Neuronal stem cell (in vitro differentiated cells): ENCODE results near the gene TFE3. TPM values are rescaled to one million over a fixed set of nuclear protein-coding genes. Genes with fewer than 3 reads are reported as not detected.
"Not testable (repeated sequence)": the region's sequence is repeated elsewhere in the genome, so short reads cannot be mapped to it uniquely, and the experiment has no call there.

Experiments
- DNase-seq: peaks from one replicate; pipeline ENCODE4 v3.0.0-alpha.2; 2013; ENCODE audit warnings: low spot score
- H2AFZ ChIP-seq: one replicate; pipeline ENCODE4 v1.6.1; 2013; ENCODE audit warnings: mild to moderate bottlenecking, low read length, inconsistent platforms
- H2AK5ac ChIP-seq: 2 replicates; pipeline ENCODE4 v1.6.1; 2013; ENCODE audit warnings: low read depth, mild to moderate bottlenecking, inconsistent platforms, low read length, moderate library complexity, mixed read lengths
- H2BK120ac ChIP-seq: 2 replicates; pipeline ENCODE4 v1.6.1; 2013; ENCODE audit warnings: low read depth, mild to moderate bottlenecking, inconsistent platforms, low read length, moderate library complexity, mixed read lengths
- H2BK12ac ChIP-seq: one replicate; pipeline ENCODE4 v1.6.1; 2013; ENCODE audit warnings: low read length, inconsistent platforms
- H2BK15ac ChIP-seq: 2 replicates; pipeline ENCODE4 v1.6.1; 2013; ENCODE audit warnings: mild to moderate bottlenecking, low read length, inconsistent platforms, mixed read lengths
- H2BK5ac ChIP-seq: one replicate; pipeline ENCODE4 v1.6.1; 2013; ENCODE audit warnings: inconsistent platforms, mild to moderate bottlenecking, low read length, moderate library complexity
- H3K14ac ChIP-seq: one replicate; pipeline ENCODE4 v1.6.1; 2013; ENCODE audit warnings: low read length, inconsistent platforms
- H3K18ac ChIP-seq: 2 replicates; pipeline ENCODE4 v1.6.1; 2013; ENCODE audit warnings: low read length, inconsistent platforms
- H3K23ac ChIP-seq: 2 replicates; pipeline ENCODE4 v1.6.1; 2013; ENCODE audit warnings: low read depth, mild to moderate bottlenecking, mixed read lengths, low read length, inconsistent platforms; ENCODE audit not compliant: poor library complexity
- H3K27ac ChIP-seq: replicated peaks from 3 replicates; pipeline ENCODE4 v1.5.1; 2013; ENCODE audit warnings: low read length, inconsistent platforms
- H3K27me3 ChIP-seq, 3 experiments: 2 replicates each; pipeline ENCODE4 v1.6.1; 2013; ENCODE audit warnings: low read length in 3 of 3, mild to moderate bottlenecking in 2 of 3, inconsistent platforms in 1 of 3, low read depth in 1 of 3, mixed read lengths in 1 of 3, moderate library complexity in 1 of 3; ENCODE audit not compliant: control insufficient read depth in 3 of 3, insufficient read depth in 3 of 3
- H3K36me3 ChIP-seq, 2 donors: replicated peaks in 1 of 2; 2 replicates each; pipeline ENCODE4 v1.6.1; 2013; ENCODE audit warnings: low read length in 2 of 2; ENCODE audit not compliant: control insufficient read depth in 2 of 2, insufficient read depth in 2 of 2
- H3K4ac ChIP-seq: 2 replicates; pipeline ENCODE4 v1.6.1; 2013; ENCODE audit warnings: inconsistent platforms, mild to moderate bottlenecking, low read length, moderate library complexity
- H3K4me1 ChIP-seq, 2 donors: 1 replicate in 1 of 2; 2 replicates in 1 of 2; pipeline ENCODE4 v1.6.1; 2013; ENCODE audit warnings: low read length in 2 of 2, low read depth in 1 of 2; ENCODE audit not compliant: control insufficient read depth in 2 of 2, insufficient read depth in 1 of 2
- H3K4me2 ChIP-seq: one replicate; pipeline ENCODE4 v1.6.1; 2013; ENCODE audit warnings: mild to moderate bottlenecking, low read length, inconsistent platforms; ENCODE audit not compliant: insufficient read depth, poor library complexity, severe bottlenecking
- H3K4me3 ChIP-seq, 2 donors: 2 replicates each; pipeline ENCODE4 v1.5.1; 2013; ENCODE audit warnings: low read length in 2 of 2, mild to moderate bottlenecking in 2 of 2, inconsistent platforms in 1 of 2, moderate library complexity in 1 of 2
- H3K79me1 ChIP-seq: one replicate; pipeline ENCODE4 v1.6.1; 2013; ENCODE audit warnings: low read depth, mild to moderate bottlenecking, inconsistent platforms, low read length, moderate library complexity
- H3K9ac ChIP-seq: one replicate; pipeline ENCODE4 v1.6.1; 2013; ENCODE audit warnings: mild to moderate bottlenecking, low read depth, low read length, inconsistent platforms; ENCODE audit not compliant: poor library complexity
- H3K9me3 ChIP-seq, 2 donors: replicated peaks in 1 of 2; 2 replicates each; pipeline versions ENCODE3 to v1.6.1; 2013; ENCODE audit warnings: low read length in 2 of 2, mild to moderate bottlenecking in 2 of 2, inconsistent platforms in 1 of 2, low read depth in 1 of 2, mixed read lengths in 1 of 2, moderate library complexity in 1 of 2; ENCODE audit not compliant: control insufficient read depth in 2 of 2, insufficient read depth in 1 of 2
- H4K8ac ChIP-seq: one replicate; pipeline ENCODE4 v1.6.1; 2013; ENCODE audit warnings: low read depth, mild to moderate bottlenecking, inconsistent platforms, low read length, moderate library complexity
- H4K91ac ChIP-seq: one replicate; pipeline ENCODE4 v1.6.1; 2013; ENCODE audit warnings: low read length, low read depth, mild to moderate bottlenecking, inconsistent platforms; ENCODE audit not compliant: poor library complexity
- WGBS, 2 donors: extraction: QIAGEN DNeasy Blood & Tissue Kit; methylation state at CpG; one replicate each; pipeline ENCODE4 v1.1.7; 2013; ENCODE audit warnings: missing lambda C conversion rate in 2 of 2, mixed read lengths in 1 of 2; ENCODE audit not compliant: insufficient read length in 2 of 2, insufficient replicate concordance in 1 of 2; ENCODE audit errors: extremely low coverage in 2 of 2; 5-methylcytosine and 5-hydroxymethylcytosine counted together
- small RNA-seq: library from polyadenylated mRNA; stranded (forward); fragments of <200 nt; extraction: miRNeasy Mini kit (QIAGEN cat#:217004); gene quantifications from one replicate; pipeline ENCODE3, GENCODE V24; 2013; ENCODE audit not compliant: insufficient read depth

Gene TFE3

DNA sequence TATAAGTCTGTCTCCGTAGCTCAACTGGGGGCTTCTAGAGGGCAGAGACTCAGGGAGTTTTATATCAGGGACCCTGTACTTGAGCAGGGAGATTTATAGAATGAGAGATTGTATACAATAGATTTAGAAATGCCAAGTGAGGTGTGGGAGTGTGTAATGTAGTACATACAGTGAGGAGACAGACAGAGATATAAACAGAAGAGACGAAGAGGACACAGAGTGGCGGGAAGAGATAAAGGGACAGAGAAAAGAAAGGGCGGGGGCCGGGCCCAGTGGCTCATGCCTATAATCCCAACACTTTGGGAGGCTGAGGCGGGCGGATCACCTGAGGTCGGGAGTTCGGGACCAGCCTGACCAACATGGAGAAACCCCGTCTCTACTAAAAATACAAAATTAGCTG is 62.8 kb downstream of the TFE3 start:
- not testable (repeated sequence) for H2AFZ ChIP-seq, H2BK15ac ChIP-seq, H2BK12ac ChIP-seq, H4K91ac ChIP-seq, H2BK120ac ChIP-seq, H3K27ac ChIP-seq, H3K4me3 ChIP-seq, H2AK5ac ChIP-seq, H3K4ac ChIP-seq, H3K9ac ChIP-seq, H3K4me2 ChIP-seq, H3K27me3 ChIP-seq, H2BK5ac ChIP-seq, DNase-seq, H3K9me3 ChIP-seq, H3K4me1 ChIP-seq, H4K8ac ChIP-seq, H3K18ac ChIP-seq, H3K23ac ChIP-seq, H3K14ac ChIP-seq, H3K79me1 ChIP-seq
- peaks cover 30 to 72% of the 10 kb centered on the region in 2 donors for H3K36me3 ChIP-seq
- no CpG with 5 or more reads among the region's 10 CpGs for WGBS, 2 donors

Small RNAs within 50 kb of the gene (small RNA-seq; reads per million reads assigned to genes)
- gene RNU4-52P = not detected
